Activated CD8-positive, alpha-beta memory T cell treated with anti-CD3 and anti-CD28 coated beads for 48 hours (primary cell): Measurements from ENCODE around the gene UBN1.

Experiments used
- DNase-seq, 3 experiments: peaks; one replicate each; pipeline ENCODE4 v3.0.0-alpha.2; 2020; ENCODE audit warnings: low read depth in 2 of 3, low spot score in 2 of 3

Gene UBN1, protein sequence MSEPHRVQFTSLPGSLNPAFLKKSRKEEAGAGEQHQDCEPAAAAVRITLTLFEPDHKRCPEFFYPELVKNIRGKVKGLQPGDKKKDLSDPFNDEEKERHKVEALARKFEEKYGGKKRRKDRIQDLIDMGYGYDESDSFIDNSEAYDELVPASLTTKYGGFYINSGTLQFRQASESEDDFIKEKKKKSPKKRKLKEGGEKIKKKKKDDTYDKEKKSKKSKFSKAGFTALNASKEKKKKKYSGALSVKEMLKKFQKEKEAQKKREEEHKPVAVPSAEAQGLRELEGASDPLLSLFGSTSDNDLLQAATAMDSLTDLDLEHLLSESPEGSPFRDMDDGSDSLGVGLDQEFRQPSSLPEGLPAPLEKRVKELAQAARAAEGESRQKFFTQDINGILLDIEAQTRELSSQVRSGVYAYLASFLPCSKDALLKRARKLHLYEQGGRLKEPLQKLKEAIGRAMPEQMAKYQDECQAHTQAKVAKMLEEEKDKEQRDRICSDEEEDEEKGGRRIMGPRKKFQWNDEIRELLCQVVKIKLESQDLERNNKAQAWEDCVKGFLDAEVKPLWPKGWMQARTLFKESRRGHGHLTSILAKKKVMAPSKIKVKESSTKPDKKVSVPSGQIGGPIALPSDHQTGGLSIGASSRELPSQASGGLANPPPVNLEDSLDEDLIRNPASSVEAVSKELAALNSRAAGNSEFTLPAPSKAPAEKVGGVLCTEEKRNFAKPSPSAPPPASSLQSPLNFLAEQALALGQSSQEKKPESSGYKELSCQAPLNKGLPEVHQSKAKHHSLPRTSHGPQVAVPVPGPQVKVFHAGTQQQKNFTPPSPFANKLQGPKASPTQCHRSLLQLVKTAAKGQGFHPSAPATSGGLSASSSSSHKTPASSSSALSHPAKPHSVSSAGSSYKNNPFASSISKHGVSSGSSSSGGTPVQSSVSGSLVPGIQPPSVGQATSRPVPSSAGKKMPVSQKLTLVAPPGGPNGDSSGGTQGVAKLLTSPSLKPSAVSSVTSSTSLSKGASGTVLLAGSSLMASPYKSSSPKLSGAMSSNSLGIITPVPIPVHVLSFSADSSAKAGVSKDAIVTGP (N-terminal part only)

DNA sequence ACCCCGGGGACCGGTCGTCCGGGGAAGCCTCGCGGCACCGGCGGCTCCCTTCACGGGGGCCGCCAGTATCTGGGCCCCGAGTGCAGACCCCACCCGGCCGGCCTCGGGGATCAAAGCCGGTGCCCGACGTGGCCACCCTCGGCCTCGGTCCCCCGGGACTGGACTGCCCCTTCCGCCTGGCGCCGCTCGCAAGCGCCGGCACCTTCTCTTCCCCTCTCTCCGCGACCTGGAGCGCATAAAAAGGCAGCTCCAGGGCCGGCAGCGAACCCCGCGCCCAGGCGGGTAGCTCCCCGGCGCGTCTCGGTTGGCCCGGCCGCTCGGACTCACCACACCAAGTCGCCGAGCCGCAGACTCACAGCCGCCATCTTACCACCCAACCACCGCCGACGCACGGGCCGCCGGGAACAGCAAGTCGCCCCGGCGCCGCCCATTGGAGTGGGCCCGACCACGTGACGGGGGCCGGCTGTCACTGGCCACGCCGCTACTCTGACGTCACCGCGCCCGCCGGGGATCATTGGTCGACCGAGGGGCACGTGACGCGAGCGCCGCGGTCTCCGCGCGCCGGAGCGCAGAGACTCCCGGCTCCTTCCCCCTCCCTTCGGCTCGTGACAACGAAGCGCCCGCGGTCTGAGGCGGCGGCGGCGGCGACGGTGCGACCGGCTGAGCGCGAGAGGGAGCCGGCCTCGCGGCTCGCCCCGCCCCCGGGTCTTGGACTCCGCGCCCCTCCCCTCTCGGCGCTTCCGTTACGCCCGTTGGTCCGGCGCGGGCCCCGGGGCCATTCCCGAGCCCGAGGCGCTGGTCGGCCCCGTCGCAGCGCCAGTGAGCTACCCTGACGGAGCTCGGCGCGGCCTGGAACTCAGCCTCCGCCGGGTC lies at the start of gene UBN1, which contains the start of gene GLYR1:
TSS of gene UBN1 (plus strand) at position 581 of the 873 bp plus-strand sequence. CDS start 5,437 bp downstream, outside the sequence.
TSS of gene GLYR1 (minus strand) at position 388 of the 873 bp plus-strand sequence. CDS start at position 365, 23 bp downstream.
- peak; percentile 99 to 100 (median 100) for DNase-seq

DNA sequence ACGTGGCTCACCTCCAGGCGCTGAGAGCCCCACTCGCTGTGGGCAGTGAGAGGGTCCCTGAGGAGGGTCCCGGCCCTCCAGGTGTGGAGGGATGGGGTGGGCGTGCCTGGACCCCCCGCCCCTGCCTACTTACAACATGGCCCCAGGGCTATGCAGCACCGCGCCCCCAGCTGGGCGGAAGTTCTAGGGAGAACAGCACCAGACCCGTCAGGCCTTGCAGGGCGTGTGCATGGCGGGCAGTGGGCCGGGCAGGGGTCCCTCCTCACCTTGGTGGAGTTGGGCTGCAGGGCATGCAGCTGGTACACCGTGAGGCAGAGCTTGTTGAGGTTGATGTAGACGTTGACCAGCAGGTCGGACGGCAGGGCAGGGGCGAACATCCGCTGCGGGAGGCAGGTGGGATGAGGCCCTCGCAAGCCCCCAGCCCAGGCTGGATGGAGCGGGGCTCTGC lies 49.5 kb upstream of the UBN1 start:
- DNase-seq: no peak

DNA sequence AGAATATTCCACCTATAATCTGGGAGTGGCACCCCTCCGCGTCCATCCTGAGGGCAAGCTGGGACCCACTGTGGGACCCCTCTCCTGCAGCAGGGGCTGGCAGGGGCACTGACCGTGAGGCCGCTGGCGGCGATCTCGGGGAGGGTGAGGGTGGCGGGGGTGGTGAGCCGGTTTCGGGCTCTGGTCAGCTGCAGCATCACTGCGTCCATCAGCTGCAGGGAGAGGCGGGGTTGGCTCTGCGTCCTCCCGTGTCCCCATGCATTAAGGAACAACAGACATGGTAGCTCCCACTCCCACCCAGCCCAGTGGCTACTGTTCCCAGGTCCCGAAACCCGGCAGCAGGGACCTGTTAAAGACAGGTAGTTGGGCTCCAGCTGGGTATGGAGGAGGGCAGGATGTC lies 48.8 kb upstream of the UBN1 start:
- no peak for DNase-seq

DNA sequence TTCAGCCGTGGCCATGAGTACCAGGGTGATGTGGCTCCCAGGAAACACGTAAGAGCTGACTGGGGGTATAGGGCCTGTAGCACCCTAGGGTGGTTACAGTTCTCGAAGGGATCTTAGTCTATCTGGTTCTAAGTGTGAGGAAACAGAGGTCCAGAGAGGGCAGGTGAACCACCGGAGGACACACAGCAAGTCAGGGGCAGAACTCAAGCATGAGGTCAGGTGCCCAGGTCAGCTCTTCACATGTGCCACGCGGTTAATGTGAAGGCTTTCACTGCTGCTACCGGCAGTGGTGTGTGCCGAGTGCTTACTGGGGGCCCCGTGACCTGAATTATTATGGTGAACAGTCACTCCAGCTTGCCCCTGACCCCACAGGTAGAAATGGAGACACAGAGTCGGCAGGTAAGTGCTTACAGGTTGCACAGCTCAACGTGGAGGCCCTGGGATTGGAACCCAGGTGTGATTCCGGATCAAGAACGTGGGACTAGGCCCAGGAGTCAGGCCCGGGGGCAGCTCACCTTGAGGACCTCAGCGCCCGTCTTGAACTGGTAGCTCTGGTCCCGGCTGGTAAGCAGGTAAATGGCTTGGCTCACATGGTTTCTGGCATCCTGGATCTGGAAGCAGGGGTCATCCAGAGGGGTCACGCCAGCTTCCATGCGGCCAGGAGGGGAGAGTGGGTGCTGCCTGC lies 48.0 kb upstream of the UBN1 start:
- no peak for DNase-seq

DNA sequence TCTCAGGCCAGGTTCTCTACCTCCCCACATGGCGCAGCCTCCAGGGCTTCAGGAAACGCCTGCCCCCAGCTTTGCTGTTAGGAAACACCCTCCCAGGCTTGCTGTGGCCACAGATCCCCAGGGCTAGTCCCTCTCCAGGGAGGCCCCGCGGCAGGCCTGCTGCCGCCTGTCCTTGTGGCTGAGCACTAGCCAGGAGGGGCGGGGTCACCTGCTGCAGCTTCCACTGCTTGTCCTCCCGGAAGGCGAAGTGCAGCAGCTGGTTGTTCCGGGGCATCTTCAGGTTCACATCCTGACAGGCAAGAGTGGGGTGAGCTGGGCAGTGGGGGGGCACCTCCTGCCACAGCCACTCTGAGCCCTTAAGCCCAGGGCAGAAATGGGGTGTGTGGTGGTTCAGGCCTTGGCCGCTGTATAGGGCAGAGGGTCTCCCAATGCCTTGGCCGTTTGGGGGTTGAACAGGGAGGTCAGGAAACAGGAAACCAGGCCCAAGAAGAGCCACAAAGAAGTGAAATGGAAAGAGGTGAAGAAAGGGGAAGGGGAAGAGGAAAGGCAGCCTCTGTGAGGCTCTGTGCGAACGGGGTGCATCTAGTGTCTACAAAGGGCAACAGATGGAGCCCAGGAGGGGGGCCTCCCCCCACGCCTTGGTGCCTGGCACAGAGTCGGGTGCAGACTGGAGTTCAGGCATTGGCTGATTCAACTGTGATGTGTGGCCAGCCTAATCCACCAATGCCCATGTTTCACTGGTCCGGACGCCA lies 46.8 kb upstream of the UBN1 start:
- DNase-seq: no peak

DNA sequence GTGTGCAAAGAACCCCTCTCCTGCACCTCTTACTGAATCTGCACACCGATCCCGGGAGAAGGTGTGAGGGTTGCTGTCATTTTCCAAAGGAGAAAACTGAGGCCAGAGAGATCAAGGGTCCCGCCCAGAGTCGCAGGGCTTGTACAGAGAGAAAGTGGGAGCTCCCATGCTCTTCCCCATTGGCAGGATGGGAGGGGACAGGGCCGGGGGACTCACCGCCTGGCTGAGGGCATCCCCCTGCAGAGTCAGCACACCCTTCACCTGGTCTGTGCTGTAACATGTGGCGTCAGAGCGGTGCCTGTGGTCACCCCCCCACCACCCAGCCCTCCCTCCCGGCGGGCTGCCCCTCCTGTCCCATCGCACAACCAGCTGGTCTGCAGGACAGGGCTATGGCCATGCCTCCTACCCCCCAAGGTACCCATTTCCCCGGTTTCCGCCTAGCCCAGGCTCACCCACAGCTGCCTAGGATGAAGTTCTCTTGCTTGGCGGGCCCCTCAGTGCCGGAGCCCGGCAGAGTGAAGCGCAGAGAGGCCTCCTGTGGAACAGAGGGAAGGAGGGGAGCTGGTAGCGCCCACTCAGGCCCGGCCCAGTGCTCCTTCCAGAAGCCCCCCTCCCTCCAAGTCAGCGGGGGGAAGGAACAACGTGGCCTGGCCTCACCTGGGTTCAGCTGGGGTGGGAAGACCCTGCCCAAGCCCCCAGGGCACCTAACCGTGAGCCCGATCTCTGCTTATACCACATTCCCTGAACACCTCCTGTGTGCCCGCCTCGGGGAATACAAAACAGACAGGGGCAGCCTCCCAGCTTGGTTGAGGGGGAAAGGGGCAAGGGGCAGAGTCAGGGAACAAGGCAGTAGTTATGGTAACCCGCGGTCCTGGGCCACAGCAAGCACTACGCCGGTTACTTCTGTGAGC lies 46.0 kb upstream of the UBN1 start:
- no peak for DNase-seq

DNA sequence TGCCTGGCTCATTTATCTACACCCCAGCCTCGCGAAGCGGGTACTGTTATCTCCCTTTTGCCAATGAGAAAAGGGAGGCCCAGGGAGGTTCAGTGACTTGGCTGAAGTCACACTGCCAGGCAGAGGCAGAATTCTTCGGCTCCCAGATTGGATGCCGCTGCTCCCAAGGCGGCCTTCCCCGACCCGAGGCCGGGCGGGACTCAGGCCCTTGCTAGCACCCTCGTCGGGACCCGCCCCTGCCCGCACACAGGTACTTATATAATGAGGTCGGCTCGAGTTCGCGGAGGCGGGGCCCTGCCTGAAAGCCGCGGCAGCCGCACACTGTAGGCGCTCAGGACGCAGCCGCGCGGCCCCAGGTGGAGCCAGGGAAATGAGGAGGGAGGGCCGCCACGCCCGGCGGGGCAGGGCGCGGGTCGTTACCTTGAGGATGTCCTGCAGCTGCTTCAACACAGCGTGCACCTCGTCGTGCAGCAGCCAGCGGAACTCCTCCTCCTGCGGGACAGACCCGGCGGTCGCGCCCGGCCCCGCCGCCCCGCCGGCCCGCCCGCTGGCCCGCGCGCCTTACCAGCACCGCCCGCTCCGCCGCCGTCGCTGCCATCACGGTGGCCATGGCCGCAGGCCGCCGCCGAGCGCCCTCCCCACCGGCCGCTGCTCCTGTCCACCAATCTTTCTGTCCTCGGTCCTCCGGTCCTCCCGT lies 45.2 kb upstream of the UBN1 start, which contains the start of gene ROGDI:
TSS of gene ROGDI (minus strand) at position 672 of the 697 bp plus-strand sequence. CDS start at position 610, 62 bp downstream.
- peak in 2 of 3 experiments; percentile 31 to 36 for DNase-seq

DNA sequence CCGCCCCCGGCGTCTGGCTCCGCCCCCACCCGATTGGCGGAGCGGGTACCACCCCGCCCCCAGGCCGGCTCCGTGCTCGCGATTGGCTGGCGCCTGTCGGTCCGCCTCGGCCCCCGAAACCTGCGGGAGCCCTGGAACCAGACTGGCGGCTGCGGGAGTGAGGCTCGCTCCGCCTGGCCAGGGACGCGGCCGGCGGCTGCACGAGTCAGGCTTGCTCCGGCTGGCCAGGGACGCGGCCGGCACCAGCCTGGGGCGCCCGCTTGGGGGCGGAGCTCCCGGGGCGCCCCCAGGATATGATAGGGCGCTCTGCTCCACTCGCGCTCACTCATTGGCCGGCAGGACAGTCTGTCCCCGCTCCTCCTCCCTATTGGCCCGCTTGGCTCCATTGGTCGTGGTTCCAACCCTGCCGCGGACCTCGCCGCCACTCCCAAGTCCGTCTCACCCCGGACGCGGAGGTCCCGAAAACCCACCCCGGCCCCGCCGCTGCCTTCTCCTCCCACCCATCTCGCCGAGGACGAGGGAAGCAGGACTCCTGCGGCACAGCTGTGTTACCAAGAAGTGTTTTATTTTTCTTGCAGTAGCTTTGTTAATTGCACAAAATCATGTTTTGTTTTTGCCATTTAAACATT lies 44.5 kb upstream of the UBN1 start:
- peak; percentile 51 to 95 (median 76) for DNase-seq

DNA sequence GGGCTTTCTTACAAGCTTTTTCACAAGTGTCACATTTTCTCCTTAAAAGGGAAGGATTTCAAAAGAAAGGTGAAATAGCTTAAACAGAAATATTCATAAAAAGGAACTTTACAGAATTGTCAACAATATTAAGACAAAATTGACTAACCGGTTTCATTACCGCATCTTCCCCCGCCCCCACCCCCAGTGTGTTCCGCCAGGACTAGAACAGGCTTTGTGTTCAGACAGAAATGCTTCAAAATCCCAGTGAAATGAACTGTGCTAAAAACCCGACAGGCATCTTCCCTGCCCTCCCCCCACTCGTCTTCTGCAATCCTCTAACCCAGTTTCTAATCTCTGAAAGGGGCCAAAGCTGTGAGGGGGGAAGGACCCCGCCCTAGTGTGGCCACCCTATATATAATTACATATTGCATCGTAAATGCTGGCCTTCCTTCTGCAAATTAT lies 43.9 kb upstream of the UBN1 start:
- DNase-seq: no peak

DNA sequence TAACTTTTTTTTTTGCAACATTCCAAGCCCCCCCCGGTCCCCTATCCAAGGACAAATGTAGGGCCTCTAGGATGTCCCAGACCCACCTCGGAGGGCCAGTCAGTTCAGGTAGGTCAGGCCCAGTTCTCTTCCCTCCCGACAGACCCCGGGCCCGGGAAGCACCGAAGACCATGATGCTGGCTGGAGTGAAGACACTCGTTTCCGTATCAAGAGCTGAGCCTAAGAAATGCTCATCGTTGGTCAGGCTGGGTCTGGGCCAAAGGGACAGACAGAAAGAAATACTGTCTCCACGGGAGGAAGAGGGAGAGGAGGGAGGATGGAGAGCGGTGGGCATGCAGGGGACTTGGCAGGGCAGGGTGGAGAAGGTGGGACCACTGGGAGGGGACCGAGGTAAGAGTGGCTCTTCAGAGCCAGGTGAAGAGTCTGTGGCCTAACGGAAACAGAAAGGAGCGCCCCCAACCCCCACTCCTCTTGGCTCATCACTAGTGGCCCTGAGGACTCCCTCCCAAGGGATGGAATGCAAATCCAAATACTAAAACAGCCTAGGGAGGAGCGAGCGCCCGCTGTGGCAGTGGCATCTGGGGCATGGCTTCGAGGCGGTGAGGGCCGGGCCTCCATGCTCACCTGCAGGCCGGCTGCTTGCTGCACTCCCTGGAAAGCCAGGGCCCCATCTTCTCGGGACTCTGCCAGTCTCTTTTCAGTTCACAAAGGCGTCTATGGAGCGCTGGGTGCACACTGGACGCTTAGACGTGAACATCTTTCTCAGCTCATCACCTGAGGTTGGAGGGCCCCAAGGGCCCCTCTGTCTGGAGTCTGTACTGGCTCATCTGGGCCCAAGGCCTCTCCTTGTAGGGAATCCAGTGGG lies 43.2 kb upstream of the UBN1 start:
- DNase-seq: no peak

DNA sequence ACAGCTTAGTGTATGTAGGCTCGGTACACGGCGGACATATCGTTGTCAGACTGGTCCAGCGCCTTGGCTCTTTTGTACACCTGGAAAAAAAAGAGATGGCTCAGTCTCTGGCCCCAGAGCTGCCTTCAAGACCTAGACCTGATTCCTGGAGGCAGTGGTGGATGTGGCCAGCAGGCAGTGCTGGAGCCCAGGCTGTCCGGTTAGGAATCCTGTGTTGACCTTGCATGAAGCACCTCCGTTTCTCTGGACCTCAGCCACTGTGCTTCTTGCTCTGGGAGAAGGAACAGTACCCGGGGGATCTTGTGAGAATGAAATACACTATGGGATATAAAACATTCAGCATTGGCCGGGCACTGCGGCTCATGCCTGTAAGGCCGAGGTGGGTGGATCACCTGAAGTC lies 42.0 kb upstream of the UBN1 start:
- DNase-seq: no peak

DNA sequence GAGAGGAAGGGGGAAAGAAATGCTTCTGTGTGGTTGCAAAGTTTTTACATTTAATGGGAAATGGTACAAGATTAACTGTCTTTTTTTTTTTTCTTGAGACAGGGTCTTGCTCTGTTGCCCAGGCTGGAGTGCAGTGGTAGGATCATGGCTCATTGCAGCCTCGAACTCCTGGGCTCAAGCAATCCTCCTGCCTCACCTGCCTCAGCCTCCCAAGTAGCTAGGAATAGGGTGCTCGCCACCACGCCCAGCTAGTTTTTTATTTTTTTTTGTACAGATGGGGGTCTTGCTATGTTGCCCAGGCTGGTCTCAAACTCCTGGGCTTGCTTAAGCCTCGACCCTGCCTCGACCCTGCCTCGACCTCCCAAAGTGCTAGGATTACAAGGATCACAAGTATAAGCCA lies 41.0 kb upstream of the UBN1 start:
- no peak for DNase-seq

DNA sequence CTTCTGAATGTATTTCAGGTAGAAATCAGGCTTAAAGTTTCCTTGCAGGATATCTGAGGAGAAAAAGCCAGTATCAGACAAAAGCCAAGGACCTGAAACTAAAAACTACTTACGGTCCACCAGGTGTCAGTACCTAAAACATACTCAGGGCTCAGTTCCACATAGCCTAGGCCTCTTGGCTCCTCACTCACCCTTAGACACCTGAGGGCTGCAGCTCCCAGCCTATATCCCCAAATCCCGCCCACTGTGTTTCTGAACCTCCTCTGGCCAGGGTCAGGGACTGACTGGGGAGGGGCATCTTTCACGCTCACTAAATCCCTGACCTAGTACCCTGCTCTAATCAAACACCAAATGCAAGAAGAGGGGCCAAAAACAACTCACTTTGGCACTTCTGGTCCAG lies 36.0 kb upstream of the UBN1 start:
- no peak for DNase-seq

DNA sequence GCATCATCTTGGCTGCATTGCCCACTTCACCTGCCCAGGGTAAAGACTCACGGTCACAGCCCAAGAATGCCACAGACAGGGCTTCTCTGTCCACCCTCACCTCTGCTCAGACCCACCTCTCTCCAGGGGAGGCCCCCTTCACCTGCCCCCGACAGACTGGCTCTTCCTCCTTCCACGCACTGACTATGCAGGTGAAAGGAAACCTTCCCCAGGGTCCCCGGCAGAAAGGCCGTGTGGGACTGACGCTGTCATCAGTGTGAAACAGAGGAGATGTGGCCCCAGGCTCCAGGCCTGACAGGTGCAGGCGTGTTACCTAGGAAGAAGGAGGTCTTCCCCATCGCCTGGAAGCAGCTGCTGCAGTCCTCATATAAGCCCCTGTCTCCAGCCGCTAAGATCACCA lies 35.5 kb upstream of the UBN1 start:
- DNase-seq: no peak

DNA sequence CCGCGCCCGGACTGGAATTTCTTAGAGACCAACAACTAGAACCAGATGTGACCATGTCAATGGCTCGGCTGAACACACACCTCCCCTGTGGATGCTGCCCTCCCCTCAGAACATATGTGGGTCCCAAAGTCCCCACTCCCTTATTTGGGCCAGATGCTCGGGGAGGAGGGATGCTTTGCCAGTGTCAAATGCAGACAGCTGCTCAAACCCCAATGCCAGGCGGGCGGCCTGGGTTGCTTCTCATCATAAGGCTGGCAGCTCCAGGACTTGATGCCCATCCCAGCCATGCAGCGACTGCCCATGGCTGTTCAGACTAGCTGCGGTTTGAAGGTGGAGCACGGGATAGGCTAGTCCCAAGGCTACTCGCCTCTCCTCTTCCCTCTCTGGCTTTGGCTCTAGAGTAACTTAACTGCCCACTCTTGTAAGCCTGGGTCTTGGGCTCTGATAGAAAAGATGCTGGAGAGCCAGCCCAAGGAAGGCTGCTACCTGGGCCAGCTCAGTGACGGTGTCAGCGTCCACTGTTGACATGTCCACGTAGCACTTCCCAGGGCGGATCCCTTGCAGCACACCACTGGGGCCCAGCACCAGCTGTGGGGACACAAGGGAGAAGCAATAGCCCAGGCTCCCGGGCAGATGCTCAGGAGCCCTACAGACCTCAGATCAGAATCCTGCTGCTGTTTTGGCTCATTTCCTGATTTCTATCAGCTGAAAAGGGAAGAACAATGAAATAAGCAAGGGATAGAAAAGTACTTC lies 33.9 kb upstream of the UBN1 start:
- DNase-seq: no peak
